Neural crest cell (in vitro differentiated cells): Measurements from ENCODE around the gene NTRK1. TPM values are rescaled to one million over a fixed set of nuclear protein-coding genes. Genes with fewer than 3 reads are reported as not detected.

Experiments used
- DNase-seq: peaks from one replicate; pipeline ENCODE4 v3.0.0; 2021; ENCODE audit warnings: low read depth, mixed read lengths, low spot score
- H3K27ac Mint-ChIP-seq: one replicate; pipeline ENCODE4 v1.8.0; 2021; ENCODE audit warnings: mild to moderate bottlenecking, mixed read lengths; ENCODE audit not compliant: unreplicated experiment
- H3K27me3 Mint-ChIP-seq: 2 replicates; pipeline ENCODE4 v1.8.0; 2021; ENCODE audit warnings: low read depth, mild to moderate bottlenecking, mixed read lengths
- H3K36me3 Mint-ChIP-seq: 2 replicates; pipeline ENCODE4 v1.8.0; 2021; ENCODE audit warnings: low read depth, mild to moderate bottlenecking, mixed read lengths
- H3K4me1 Mint-ChIP-seq: 2 replicates; pipeline ENCODE4 v1.8.0; 2021; ENCODE audit warnings: mixed read lengths
- H3K4me3 Mint-ChIP-seq: one replicate; pipeline ENCODE4 v1.8.0; 2021; ENCODE audit warnings: mild to moderate bottlenecking, mixed read lengths
- H3K9me3 Mint-ChIP-seq: 2 replicates; pipeline ENCODE4 v1.8.0; 2021; ENCODE audit warnings: mixed read lengths
- total RNA-seq: library from RNA; stranded (reverse); gene quantifications from 2 replicates; pipeline ENCODE4 v1.2.1, GENCODE V29; 2021
- TF ChIP-seq, protein P1 (sequence below): fragments of 200-600 bp; sonication (generic); conservative IDR thresholded peaks from 2 replicates; pipeline ENCODE4 v1.5.0; 2021; ENCODE audit warnings: antibody characterized with exemption, mild to moderate bottlenecking

Gene NTRK1
- total RNA-seq, 1 donor from 2014 or later, result 0.21 TPM

DNA sequence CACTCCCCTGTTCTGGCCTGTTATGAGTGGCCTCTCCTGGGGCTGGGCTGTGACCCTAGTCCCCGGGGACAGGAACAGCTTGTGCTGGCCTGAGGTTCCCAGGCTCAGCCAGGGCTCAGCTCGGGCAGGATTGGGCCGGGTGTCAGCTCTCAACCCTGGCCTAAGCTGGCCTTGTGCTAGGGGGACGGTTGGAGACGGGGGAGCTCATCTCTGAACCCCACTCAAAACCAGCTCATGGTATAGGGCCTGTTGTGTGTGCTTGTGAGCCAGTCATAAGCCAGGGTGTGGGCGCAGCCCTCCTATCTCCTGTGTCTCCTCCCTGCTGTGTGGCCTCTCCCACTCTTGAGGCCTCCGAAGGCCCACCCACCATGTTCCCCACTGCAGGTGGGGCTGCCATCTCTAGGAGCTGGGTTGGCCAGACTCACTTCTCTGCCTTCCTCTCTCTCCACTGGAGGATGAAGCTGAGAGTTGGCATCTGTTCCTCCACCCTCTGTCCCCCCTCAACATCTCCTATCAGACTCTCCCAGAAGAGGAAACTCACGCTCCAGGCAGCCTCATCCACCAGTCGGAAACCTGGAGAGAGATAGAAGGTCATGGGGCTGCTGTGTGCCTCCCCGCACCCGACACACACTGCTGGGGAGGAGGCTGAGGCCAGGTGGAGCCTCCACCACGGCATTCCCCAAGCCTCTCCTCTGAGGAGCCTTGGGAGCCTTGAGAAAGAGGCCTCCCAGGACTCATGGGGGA is 34.2 kb downstream of the NTRK1 start:
- Mint-ChIP-seq H3K4me1 (peaks cover 52% of the 10 kb centered on the region), H3K27ac (peak overlapping the region; percentile 10), H3K4me3 (peak overlapping the region; percentile 20), H3K36me3 (no peaks in the 10 kb centered on the region), H3K9me3 (no peaks in the 10 kb centered on the region), H3K27me3 (peaks cover 62% of the 10 kb centered on the region)
- DNase-seq, result no peak
- TF ChIP-seq, protein P1, sequence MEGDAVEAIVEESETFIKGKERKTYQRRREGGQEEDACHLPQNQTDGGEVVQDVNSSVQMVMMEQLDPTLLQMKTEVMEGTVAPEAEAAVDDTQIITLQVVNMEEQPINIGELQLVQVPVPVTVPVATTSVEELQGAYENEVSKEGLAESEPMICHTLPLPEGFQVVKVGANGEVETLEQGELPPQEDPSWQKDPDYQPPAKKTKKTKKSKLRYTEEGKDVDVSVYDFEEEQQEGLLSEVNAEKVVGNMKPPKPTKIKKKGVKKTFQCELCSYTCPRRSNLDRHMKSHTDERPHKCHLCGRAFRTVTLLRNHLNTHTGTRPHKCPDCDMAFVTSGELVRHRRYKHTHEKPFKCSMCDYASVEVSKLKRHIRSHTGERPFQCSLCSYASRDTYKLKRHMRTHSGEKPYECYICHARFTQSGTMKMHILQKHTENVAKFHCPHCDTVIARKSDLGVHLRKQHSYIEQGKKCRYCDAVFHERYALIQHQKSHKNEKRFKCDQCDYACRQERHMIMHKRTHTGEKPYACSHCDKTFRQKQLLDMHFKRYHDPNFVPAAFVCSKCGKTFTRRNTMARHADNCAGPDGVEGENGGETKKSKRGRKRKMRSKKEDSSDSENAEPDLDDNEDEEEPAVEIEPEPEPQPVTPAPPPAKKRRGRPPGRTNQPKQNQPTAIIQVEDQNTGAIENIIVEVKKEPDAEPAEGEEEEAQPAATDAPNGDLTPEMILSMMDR, result no peak

DNA sequence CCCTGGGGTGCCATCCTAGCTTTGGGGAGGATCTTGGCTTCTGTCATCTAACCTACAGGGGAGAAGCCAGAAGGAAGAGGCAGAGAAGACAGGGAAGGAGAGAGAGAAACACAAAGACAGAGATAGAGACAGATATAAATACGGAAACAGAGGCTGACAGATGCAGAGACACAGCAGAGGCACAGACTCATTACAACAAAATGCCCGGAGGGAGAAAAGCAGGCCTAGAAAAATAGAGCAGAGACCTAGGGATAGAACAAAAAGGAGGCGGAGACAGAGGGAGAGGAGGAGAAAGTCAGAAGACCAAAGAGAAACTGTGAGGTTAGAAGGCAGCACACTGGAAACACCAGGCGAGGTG is 34.8 kb downstream of the NTRK1 start:
- Mint-ChIP-seq H3K9me3 (no peaks in the 10 kb centered on the region), H3K27ac (no peak overlapping the region), H3K4me1 (peaks cover 47% of the 10 kb centered on the region), H3K4me3 (peak overlapping the region; percentile 20), H3K36me3 (no peaks in the 10 kb centered on the region), H3K27me3 (peaks cover 57% of the 10 kb centered on the region)
- TF ChIP-seq, protein P1, result no peak
- no peak for DNase-seq

DNA sequence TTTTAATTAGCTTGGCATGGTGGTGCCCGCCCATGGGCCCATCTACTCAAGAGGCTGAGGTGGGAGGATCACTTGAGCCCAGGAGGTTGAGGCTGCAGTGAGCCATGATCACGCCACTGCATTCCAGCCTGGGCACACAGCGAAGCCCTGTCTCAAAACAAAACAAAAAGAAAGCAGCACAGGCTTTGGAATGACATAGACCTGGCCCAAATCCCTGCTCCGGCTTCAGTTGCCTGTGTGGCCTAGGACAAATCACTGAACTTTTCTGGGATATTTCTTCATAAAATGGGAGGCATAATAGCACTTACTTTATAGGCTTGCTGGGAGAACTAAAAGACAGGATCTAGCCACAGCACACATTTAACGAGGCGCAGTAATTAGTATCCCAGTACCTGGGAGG is 35.3 kb downstream of the NTRK1 start:
- peaks cover 47% of the 10 kb centered on the region for H3K4me1 Mint-ChIP-seq
- DNase-seq, result no peak
- TF ChIP-seq, protein P1, result no peak
- H3K9me3 Mint-ChIP-seq, result no peaks in the 10 kb centered on the region
- H3K27me3 Mint-ChIP-seq, result peaks cover 52% of the 10 kb centered on the region
- peak overlapping the region; percentile 20 for H3K4me3 Mint-ChIP-seq
- H3K27ac Mint-ChIP-seq, result no peak overlapping the region
- H3K36me3 Mint-ChIP-seq, result no peaks in the 10 kb centered on the region

- TF ChIP-seq, protein P1, result no peak
- H3K9me3 Mint-ChIP-seq, result no peaks in the 10 kb centered on the region
- peak overlapping the region; percentile 27 for H3K27ac Mint-ChIP-seq
- H3K4me3 Mint-ChIP-seq, result peak overlapping the region; percentile 38
- peaks cover 45% of the 10 kb centered on the region for H3K27me3 Mint-ChIP-seq
- no peak for DNase-seq
- H3K4me1 Mint-ChIP-seq, result peaks cover 47% of the 10 kb centered on the region
- H3K36me3 Mint-ChIP-seq, result no peaks in the 10 kb centered on the region
Observed at GRCh38 chr1:156896490-156897033, 35.9 kb downstream of the NTRK1 start.

- TF ChIP-seq, protein P1, result no peak
- Mint-ChIP-seq H3K27ac (no peak overlapping the region), H3K9me3 (no peaks in the 10 kb centered on the region), H3K36me3 (no peaks in the 10 kb centered on the region), H3K27me3 (peaks cover 38% of the 10 kb centered on the region), H3K4me1 (peaks cover 43% of the 10 kb centered on the region), H3K4me3 (peak overlapping the region; percentile 38)
- DNase-seq, result no peak
Observed at GRCh38 chr1:156897078-156897825, 36.6 kb downstream of the NTRK1 start.
